Esophagus muscularis mucosa (tissue), 4 donors: Measurements from ENCODE around the gene PKP2.

Experiments
- CTCF ChIP-seq, 3 experiments: fragments of 200-600 bp in 2 of 3; fragments of 450-650 bp in 1 of 3; sonication (generic) in 2 of 3; IDR thresholded peaks; one replicate each; pipeline ENCODE4 v1.5.1; 2017 to 2019; ENCODE audit warnings: antibody characterized with exemption in 3 of 3, mild to moderate bottlenecking in 2 of 3, moderate library complexity in 1 of 3
- EP300 ChIP-seq: sonication (generic); formaldehyde crosslinking; IDR thresholded peaks from one replicate; pipeline ENCODE4 v1.6.1; 2017; ENCODE audit warnings: antibody characterized with exemption
- POLR2A ChIP-seq: fragments of 450-650 bp; IDR thresholded peaks from one replicate; pipeline ENCODE4 v1.6.1; 2017; ENCODE audit warnings: antibody characterized with exemption, moderate library complexity, mild to moderate bottlenecking, low read depth
- POLR2AphosphoS5 ChIP-seq, 2 donors: sonication (generic); formaldehyde crosslinking; IDR thresholded peaks; one replicate each; pipeline ENCODE4 v1.6.1; 2017; ENCODE audit warnings: antibody characterized with exemption in 2 of 2

- TF ChIP-seq CTCF (IDR thresholded peaks at IDR 0.05) (no peak), POLR2A (no peak), EP300 (no peak), POLR2AphosphoS5 (IDR thresholded peaks at IDR 0.05) (no peak)
Measured at GRCh38 chr12:32893458-32893857, 3.1 kb downstream of the PKP2 start.
